AG04449 (cell line): ENCODE data around the gene BTF3L4.

Experiments
- CTCF ChIA-PET: fragments of 350-600 bp; formaldehyde crosslinking; extraction: SDS; loops from one replicate; lab custom pipeline; 2021; ENCODE audit warnings: antibody characterized with exemption; lab: Yijun Ruan, JAX
- POLR2A ChIA-PET: fragments of 400-600, 350-600 bp; formaldehyde crosslinking; extraction: SDS; loops from one replicate; lab custom pipeline; 2020; ENCODE audit warnings: antibody characterized with exemption, inconsistent platforms; lab: Yijun Ruan, JAX
- DNase-seq: peaks from one replicate; pipeline ENCODE4 v3.0.0-alpha.2; 2010; ENCODE audit warnings: low read depth, low spot score
- H3K4me3 ChIP-seq: 2 replicates; pipeline ENCODE4 v1.5.1; 2011; ENCODE audit warnings: low read depth, mild to moderate bottlenecking, control low read depth, low read length
- CTCF ChIP-seq: IDR thresholded peaks from one replicate; pipeline ENCODE4 v1.5.1; 2011; ENCODE audit warnings: mild to moderate bottlenecking, moderate library complexity, low read length, control low read depth, inconsistent platforms; ENCODE audit not compliant: insufficient read depth; ENCODE audit errors: missing control alignments

Gene BTF3L4

GRCh38 chr1:52056163-52056936 is at the start of gene BTF3L4:
Gene BTF3L4, plus strand, starts transcription at chr1:52056295. Its CDS starts 3,553 bp downstream, at chr1:52059848.
- ChIA-PET POLR2A (interaction anchor here (0.8 to 2.7 kb wide), 4 partner anchors 23 to 256 kb away, joined by 3 to 7 read pairs (median 6); partner anchors contain the start of gene KTI12), CTCF (interaction anchor here (1.0 to 1.4 kb wide), 3 partner anchors 23 to 343 kb away, joined by 3 to 4 read pairs (median 3); partner anchors contain the start of gene KTI12)
- H3K4me3 ChIP-seq, result peak within 1 kb of the TSS; percentile 87
- no peak for TF ChIP-seq CTCF
- no peak for DNase-seq

GRCh38 chr1:52007215-52008002 is 48.7 kb upstream of the BTF3L4 start:
- CTCF ChIA-PET, result no interaction called here
- POLR2A ChIA-PET, result interaction anchor here (1.1 kb wide), 1 partner anchor 26 kb away, joined by 5 read pairs; the partner anchor contains the start of gene KTI12
- TF ChIP-seq CTCF, result no peak
- DNase-seq, result no peak
- H3K4me3 ChIP-seq, result no peak overlapping the region

- H3K4me3 ChIP-seq, result no peak overlapping the region
- TF ChIP-seq CTCF, result no peak
- ChIA-PET POLR2A (no interaction called here), CTCF (interaction anchor here (0.7 to 0.8 kb wide), 2 partner anchors 110 to 112 kb away, joined by 3 read pairs; no protein-coding TSS in a partner anchor)
- DNase-seq, result no peak
Observed at GRCh38 chr1:52008071-52008809, 47.9 kb upstream of the BTF3L4 start.

GRCh38 chr1:52022133-52022532 is 34.0 kb upstream of the BTF3L4 start:
- no peak for DNase-seq
- CTCF ChIA-PET, result no interaction called here
- H3K4me3 ChIP-seq, result no peak overlapping the region
- POLR2A ChIA-PET, result no interaction called here
- TF ChIP-seq CTCF, result no peak

- no peak for TF ChIP-seq CTCF
- H3K4me3 ChIP-seq, result no peak overlapping the region
- ChIA-PET POLR2A (no interaction called here), CTCF (no interaction called here)
- no peak for DNase-seq
Observed at GRCh38 chr1:52026278-52026677, 29.8 kb upstream of the BTF3L4 start.
